ENCODE results near the gene DNASE1L3.

DNA sequence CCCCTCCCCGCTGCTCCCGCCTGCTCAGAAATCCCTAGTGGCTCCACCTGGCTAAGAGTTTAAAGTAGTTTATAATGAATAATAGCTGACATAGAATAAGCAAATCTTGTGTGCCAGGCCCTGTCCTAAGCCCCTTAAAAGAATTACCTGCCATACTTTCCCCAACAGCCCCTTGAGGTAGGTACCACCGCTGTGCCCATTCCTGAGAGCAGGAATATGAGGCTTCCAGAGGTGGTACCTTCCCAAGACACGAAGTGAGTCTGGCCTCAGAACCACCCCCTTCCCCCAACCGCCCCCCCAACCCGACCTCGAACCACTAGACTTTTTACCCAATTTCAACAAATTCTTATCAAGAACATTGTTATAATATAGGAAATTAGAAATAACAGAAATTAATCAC is 28.1 kb upstream of the DNASE1L3 start:
- TF ChIP-seq MXI1 (IDR thresholded peaks at IDR 0.05; ENCODE audit: borderline replicate concordance, low read depth, low read length), result no peak
- TF ChIP-seq POLR2A (IDR thresholded peaks at IDR 0.05; ENCODE audit: low read depth, low read length), result no peak
- no peak for TF ChIP-seq RCOR1 (IDR thresholded peaks at IDR 0.05; ENCODE audit: insufficient replicate concordance, low read length)
- TF ChIP-seq, protein P1, sequence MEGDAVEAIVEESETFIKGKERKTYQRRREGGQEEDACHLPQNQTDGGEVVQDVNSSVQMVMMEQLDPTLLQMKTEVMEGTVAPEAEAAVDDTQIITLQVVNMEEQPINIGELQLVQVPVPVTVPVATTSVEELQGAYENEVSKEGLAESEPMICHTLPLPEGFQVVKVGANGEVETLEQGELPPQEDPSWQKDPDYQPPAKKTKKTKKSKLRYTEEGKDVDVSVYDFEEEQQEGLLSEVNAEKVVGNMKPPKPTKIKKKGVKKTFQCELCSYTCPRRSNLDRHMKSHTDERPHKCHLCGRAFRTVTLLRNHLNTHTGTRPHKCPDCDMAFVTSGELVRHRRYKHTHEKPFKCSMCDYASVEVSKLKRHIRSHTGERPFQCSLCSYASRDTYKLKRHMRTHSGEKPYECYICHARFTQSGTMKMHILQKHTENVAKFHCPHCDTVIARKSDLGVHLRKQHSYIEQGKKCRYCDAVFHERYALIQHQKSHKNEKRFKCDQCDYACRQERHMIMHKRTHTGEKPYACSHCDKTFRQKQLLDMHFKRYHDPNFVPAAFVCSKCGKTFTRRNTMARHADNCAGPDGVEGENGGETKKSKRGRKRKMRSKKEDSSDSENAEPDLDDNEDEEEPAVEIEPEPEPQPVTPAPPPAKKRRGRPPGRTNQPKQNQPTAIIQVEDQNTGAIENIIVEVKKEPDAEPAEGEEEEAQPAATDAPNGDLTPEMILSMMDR (conservative IDR thresholded peaks at IDR 0.05; ENCODE audit: low read depth, low read length), result no peak
- no peak for TF ChIP-seq CHD1 (IDR thresholded peaks at IDR 0.05; ENCODE audit: low read depth, low read length)
- no peak for TF ChIP-seq SMC3 (IDR thresholded peaks at IDR 0.05; ENCODE audit: low read depth, low read length)
- TF ChIP-seq NFE2L2 (IDR thresholded peaks at IDR 0.05; ENCODE audit: low read depth, low read length), result no peak

Measured in IMR-90 (cell line).